Cardiac muscle cell (in vitro differentiated cells and primary cell): Measurements from ENCODE around the gene PSMC5. TPM values are rescaled to one million over a fixed set of nuclear protein-coding genes. Genes with fewer than 3 reads are reported as not detected.
"Not testable (repeated sequence)": the region's sequence is repeated elsewhere in the genome, so short reads cannot be mapped to it uniquely, and the experiment has no call there.

ENCODE experiments used
- DNase-seq, 2 donors: peaks; one replicate each; pipeline versions ENCODE4 v3.0.0 to v3.0.0-alpha.2; 2010 to 2017; ENCODE audit warnings: low read depth in 1 of 2, low spot score in 1 of 2
- H3K27ac ChIP-seq: fragments of 200-600 bp; sonication (generic); 2 replicates; pipeline ENCODE4 v1.5.1; 2016
- H3K27me3 ChIP-seq: fragments of 200-600 bp; sonication (generic); 2 replicates; pipeline ENCODE4 v1.6.0; 2016; ENCODE audit warnings: control low read depth
- H3K36me3 ChIP-seq: fragments of 200-600 bp; sonication (generic); 2 replicates; pipeline ENCODE4 v1.5.1; 2016; ENCODE audit warnings: control low read depth
- H3K4me1 ChIP-seq: fragments of 200-600 bp; sonication (generic); 2 replicates; pipeline ENCODE4 v1.8.1; 2017; ENCODE audit warnings: low read depth, mild to moderate bottlenecking, mixed run types
- H3K4me3 ChIP-seq: fragments of 200-600 bp; sonication (generic); 2 replicates; pipeline ENCODE4 v1.5.1; 2016; ENCODE audit warnings: mild to moderate bottlenecking
- H3K9me3 ChIP-seq: fragments of 200-600 bp; sonication (generic); 2 replicates; pipeline ENCODE4 v1.5.1; 2017; ENCODE audit warnings: low read depth, mild to moderate bottlenecking, control low read depth
- polyA plus RNA-seq: library from polyadenylated mRNA; unstranded; fragments of >200 nt; fragmentation: Nextera tagmentation; extraction: Ambion mirVana; gene quantifications from 2 replicates; pipeline ENCODE4 v1.2.1, GENCODE V29; 2016
- total RNA-seq: library from RNA; depleted of rRNA; stranded (reverse); fragments of >200 nt; gene quantifications from 2 replicates; pipeline ENCODE4 v1.2.3, GENCODE V29; 2016
- TF ChIP-seq, protein P1 (sequence below): IDR thresholded peaks from 2 replicates; pipeline ENCODE4 v1.5.1; 2012; ENCODE audit warnings: low read depth, mild to moderate bottlenecking, low read length

The PSMC5 gene
- total and polyA plus RNA-seq, 2 experiments from 2014 or later: 42.7 to 230 TPM

- no peak overlapping the region for H3K27ac ChIP-seq
- no peak for DNase-seq
- H3K4me1 ChIP-seq: no peaks in the 10 kb centered on the region
- TF ChIP-seq, protein P1, sequence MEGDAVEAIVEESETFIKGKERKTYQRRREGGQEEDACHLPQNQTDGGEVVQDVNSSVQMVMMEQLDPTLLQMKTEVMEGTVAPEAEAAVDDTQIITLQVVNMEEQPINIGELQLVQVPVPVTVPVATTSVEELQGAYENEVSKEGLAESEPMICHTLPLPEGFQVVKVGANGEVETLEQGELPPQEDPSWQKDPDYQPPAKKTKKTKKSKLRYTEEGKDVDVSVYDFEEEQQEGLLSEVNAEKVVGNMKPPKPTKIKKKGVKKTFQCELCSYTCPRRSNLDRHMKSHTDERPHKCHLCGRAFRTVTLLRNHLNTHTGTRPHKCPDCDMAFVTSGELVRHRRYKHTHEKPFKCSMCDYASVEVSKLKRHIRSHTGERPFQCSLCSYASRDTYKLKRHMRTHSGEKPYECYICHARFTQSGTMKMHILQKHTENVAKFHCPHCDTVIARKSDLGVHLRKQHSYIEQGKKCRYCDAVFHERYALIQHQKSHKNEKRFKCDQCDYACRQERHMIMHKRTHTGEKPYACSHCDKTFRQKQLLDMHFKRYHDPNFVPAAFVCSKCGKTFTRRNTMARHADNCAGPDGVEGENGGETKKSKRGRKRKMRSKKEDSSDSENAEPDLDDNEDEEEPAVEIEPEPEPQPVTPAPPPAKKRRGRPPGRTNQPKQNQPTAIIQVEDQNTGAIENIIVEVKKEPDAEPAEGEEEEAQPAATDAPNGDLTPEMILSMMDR: no peak
- no peaks in the 10 kb centered on the region for H3K9me3 ChIP-seq
- peaks cover 7% of the 10 kb centered on the region for H3K27me3 ChIP-seq
- no peaks in the 10 kb centered on the region for H3K36me3 ChIP-seq
- no peak overlapping the region for H3K4me3 ChIP-seq
Measured at GRCh38 chr17:63854709-63855108, 27.5 kb downstream of the PSMC5 start.

DNA sequence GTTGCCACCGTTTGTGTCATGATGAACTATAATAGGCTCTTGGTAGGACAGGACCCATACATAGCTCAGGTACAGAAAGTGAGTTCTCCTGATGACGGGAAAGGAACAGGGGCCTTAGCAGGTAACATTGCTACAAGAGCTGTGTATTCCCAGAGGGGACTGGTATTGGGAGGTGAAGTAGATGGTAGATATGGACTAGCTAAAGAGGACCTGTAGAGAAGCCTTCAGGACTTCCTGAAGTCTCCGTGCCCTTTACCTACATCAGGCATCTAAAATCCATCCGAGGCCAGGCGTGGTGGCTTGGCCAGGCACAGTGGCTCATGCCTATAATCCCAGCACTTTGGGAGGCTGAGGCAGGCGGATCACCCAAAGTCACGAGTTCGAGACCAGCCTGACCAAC lies 28.0 kb downstream of the PSMC5 start:
- H3K27me3 ChIP-seq: peaks cover 7% of the 10 kb centered on the region
- no peaks in the 10 kb centered on the region for H3K4me1 ChIP-seq
- no peak overlapping the region for H3K4me3 ChIP-seq
- H3K36me3 ChIP-seq: no peaks in the 10 kb centered on the region
- H3K27ac ChIP-seq: no peak overlapping the region
- no peak for DNase-seq
- TF ChIP-seq, protein P1: no peak
- no peaks in the 10 kb centered on the region for H3K9me3 ChIP-seq

GRCh38 chr17:63856425-63856824 lies 29.2 kb downstream of the PSMC5 start:
- not testable (repeated sequence) for H3K27me3 ChIP-seq, H3K4me1 ChIP-seq, H3K4me3 ChIP-seq, H3K27ac ChIP-seq, H3K9me3 ChIP-seq, DNase-seq, H3K36me3 ChIP-seq

GRCh38 chr17:63859257-63859656 lies 32.0 kb downstream of the PSMC5 start:
- TF ChIP-seq, protein P1: no peak
- Histone ChIP-seq H3K27me3 (peaks cover 7% of the 10 kb centered on the region), H3K27ac (no peak overlapping the region), H3K36me3 (no peaks in the 10 kb centered on the region), H3K4me1 (no peaks in the 10 kb centered on the region), H3K4me3 (no peak overlapping the region), H3K9me3 (no peaks in the 10 kb centered on the region)
- DNase-seq: no peak

DNA sequence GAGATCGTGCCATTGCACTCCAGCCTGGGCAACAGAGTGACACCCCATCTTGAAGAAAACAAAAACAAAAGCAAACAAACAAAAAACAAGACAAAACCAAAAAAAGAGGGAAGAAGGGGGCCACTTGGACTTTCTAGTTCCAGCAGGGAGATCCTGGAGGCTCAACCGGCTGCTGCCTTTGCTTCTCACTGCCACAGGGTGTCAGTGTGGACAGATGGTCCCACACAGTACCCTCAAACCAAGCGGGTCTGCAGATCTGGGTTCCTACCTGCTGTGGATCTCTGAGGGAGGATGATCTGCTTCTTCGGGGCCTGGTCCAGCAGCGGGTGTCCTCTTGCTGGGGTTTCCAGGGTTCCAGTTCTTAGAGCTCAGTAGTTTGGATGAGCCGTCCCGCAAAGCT lies 39.4 kb downstream of the PSMC5 start:
- DNase-seq, H3K9me3 ChIP-seq, H3K36me3 ChIP-seq, H3K27me3 ChIP-seq, H3K27ac ChIP-seq, H3K4me3 ChIP-seq, H3K4me1 ChIP-seq: not testable (repeated sequence)
- TF ChIP-seq, protein P1: peak; percentile 11

GRCh38 chr17:63869491-63870291 lies 42.5 kb downstream of the PSMC5 start:
- TF ChIP-seq, protein P1: peak; percentile 25
- H3K27ac ChIP-seq, H3K4me3 ChIP-seq, H3K27me3 ChIP-seq, H3K9me3 ChIP-seq, H3K4me1 ChIP-seq, H3K36me3 ChIP-seq: not testable (repeated sequence)
- DNase-seq: peak; percentile 12 to 14

- H3K27ac ChIP-seq, H3K36me3 ChIP-seq, H3K4me1 ChIP-seq, H3K27me3 ChIP-seq, H3K9me3 ChIP-seq, H3K4me3 ChIP-seq, DNase-seq: not testable (repeated sequence)
Measured at GRCh38 chr17:63870292-63870665, 43.0 kb downstream of the PSMC5 start.

- not testable (repeated sequence) for H3K4me3 ChIP-seq, H3K27me3 ChIP-seq, H3K9me3 ChIP-seq, H3K27ac ChIP-seq, H3K4me1 ChIP-seq, DNase-seq, H3K36me3 ChIP-seq
Measured at GRCh38 chr17:63871646-63872365, 44.6 kb downstream of the PSMC5 start.

GRCh38 chr17:63873577-63873976 lies 46.3 kb downstream of the PSMC5 start, which contains the start of gene CSH2:
Gene CSH2 (minus strand): TSS chr17:63873677. CDS start chr17:63873614, 63 bp downstream.
- H3K27ac ChIP-seq, H3K27me3 ChIP-seq, H3K9me3 ChIP-seq, H3K36me3 ChIP-seq, H3K4me1 ChIP-seq, DNase-seq, H3K4me3 ChIP-seq: not testable (repeated sequence)
